Astrocyte of the cerebellum (primary cell): ENCODE data around the gene SLC25A5.

ENCODE experiments used
- DNase-seq: peaks from one replicate; pipeline ENCODE4 v3.0.0-alpha.2; 2011; ENCODE audit warnings: low read depth
- H3K4me3 ChIP-seq: 2 replicates; pipeline ENCODE4 v1.5.1; 2011; ENCODE audit warnings: mild to moderate bottlenecking, low read depth, low read length, moderate library complexity
- in situ Hi-C: cut with HindIII; loops from 2 replicates; pipeline ENCODE4 v1.10.0; 2017; ENCODE audit warnings: low sequenced_read_pairs
- TF ChIP-seq, protein P1 (sequence below): IDR thresholded peaks from 2 replicates; pipeline ENCODE4 v1.5.1; 2012; ENCODE audit warnings: low read length, low read depth, moderate library complexity, mild to moderate bottlenecking; ENCODE audit errors: missing control alignments

The SLC25A5 gene

DNA sequence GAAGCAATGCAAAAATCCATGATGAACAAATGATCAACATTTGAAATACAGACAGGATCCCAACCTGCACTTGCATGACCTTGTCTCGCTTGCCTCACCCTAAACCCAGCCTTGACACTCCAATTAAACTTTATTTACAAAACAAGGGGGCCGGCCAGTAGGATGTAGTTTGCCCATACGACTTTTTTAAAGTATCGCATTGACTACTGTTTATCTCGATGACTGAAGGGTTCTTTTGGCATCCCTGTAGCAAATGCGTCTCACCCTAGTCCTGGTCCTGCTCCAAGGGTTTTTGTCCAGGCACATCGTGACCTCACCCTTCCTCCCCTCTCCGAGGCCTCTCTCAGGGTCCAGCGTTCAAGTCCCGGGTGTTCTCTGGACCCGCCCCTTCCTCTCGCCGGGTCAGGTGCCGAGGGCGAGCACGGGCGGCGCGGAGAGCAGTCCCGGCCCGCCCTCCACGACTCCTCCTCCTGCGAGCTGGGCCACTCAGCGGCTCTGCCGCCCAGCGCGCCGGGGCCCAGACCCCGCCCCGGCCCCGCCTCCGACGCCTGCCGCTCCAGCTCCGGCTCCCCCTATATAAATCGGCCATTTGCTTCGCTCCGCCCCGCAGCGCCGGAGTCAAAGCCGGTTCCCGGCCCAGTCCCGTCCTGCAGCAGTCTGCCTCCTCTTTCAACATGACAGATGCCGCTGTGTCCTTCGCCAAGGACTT, at the start of gene SLC25A5:
SLC25A5 (plus strand) TSS at position 603 of the 709 bp plus-strand sequence; CDS start at position 675, 72 bp downstream.
- in situ Hi-C loops, result no loop called here
- peak within 1 kb of the TSS; percentile 73 for H3K4me3 ChIP-seq
- TF ChIP-seq, protein P1, sequence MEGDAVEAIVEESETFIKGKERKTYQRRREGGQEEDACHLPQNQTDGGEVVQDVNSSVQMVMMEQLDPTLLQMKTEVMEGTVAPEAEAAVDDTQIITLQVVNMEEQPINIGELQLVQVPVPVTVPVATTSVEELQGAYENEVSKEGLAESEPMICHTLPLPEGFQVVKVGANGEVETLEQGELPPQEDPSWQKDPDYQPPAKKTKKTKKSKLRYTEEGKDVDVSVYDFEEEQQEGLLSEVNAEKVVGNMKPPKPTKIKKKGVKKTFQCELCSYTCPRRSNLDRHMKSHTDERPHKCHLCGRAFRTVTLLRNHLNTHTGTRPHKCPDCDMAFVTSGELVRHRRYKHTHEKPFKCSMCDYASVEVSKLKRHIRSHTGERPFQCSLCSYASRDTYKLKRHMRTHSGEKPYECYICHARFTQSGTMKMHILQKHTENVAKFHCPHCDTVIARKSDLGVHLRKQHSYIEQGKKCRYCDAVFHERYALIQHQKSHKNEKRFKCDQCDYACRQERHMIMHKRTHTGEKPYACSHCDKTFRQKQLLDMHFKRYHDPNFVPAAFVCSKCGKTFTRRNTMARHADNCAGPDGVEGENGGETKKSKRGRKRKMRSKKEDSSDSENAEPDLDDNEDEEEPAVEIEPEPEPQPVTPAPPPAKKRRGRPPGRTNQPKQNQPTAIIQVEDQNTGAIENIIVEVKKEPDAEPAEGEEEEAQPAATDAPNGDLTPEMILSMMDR, result no peak
- DNase-seq, result peak; percentile 28

DNA sequence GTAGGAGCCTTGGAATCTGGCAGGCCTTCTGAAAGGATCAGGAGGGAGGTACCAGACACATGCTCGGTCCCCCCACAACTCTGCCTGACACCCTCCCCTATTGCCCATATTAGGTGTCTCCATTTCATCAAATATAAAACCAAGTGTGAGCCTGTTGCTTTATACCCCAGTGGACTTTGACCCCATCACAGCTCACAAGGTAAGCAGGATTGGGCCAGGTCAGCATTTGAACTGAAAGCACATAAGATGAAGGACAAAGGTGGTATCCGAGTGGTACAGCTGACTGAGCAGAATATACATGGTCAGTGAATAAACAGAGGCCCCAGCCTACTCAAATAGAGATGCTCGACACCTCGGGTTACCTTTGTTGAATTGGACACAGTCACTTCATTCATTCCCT, 49.1 kb upstream of the SLC25A5 start:
- no peak overlapping the region for H3K4me3 ChIP-seq
- in situ Hi-C loops, result no loop called here
- TF ChIP-seq, protein P1, result no peak
- no peak for DNase-seq

- in situ Hi-C loops, result no loop called here
- TF ChIP-seq, protein P1, result no peak
- no peak for DNase-seq
- no peak overlapping the region for H3K4me3 ChIP-seq
Observed at GRCh38 chrX:119419898-119420297, 48.3 kb upstream of the SLC25A5 start.

GRCh38 chrX:119421016-119421705, 47.1 kb upstream of the SLC25A5 start:
- in situ Hi-C loops, result no loop called here
- DNase-seq, result no peak
- no peak overlapping the region for H3K4me3 ChIP-seq
- TF ChIP-seq, protein P1, result no peak

- TF ChIP-seq, protein P1, result no peak
- in situ Hi-C loops, result no loop called here
- H3K4me3 ChIP-seq, result no peak overlapping the region
- no peak for DNase-seq
Observed at GRCh38 chrX:119423631-119424030, 44.6 kb upstream of the SLC25A5 start.

GRCh38 chrX:119424999-119425398, 43.2 kb upstream of the SLC25A5 start:
- no peak for DNase-seq
- in situ Hi-C loops, result no loop called here
- no peak overlapping the region for H3K4me3 ChIP-seq
- TF ChIP-seq, protein P1, result no peak
